ENCODE data around the gene PCDH9.

DNA sequence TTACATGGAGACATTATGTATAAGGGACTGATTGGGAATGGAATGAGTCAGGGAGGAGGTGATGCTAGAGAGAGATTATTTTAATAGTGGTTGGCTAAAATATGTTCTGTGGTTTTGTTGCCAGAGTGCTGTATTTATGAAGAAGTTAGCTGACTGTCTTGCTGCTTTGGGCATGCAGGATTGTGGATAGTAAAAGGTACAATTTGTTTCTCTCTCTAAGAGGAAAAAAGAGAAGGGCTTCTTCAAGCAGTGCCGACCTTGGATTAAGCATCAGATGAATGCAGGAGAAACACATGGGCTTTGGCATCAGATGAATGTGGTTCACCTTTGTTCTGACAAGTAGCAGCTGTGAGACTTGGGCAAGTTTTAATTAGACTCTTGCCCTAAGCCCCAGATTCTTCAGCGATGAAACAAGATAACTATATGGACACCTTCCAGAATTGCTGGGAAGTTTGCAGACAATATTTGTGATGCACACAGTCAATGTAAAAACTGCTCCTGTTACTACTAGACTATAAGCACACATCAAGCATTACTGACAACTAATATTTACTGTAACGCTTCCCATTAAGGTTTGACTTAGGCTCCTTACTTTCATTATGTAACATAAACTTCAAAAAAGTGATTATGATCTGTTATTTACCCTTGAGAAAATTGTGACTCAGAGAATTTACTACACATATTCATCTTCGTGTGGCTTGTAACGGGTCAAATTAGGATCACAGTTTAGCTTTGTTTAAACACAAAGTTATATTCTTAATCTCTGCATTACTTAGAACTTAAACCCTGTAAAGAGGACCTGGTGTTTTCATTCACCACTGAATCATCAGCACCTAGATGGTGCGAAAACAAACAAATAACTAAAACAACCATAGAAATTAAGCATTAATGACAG, 824.0 kb downstream of the PCDH9 start:
- TF ChIP-seq EZH2 (IDR thresholded peaks at IDR 0.05) (no peak), POLR2AphosphoS5 (IDR thresholded peaks at IDR 0.05; ENCODE audit: borderline replicate concordance, low read depth, low read length) (no peak), FOXP2 (optimal IDR thresholded peaks at IDR 0.05; ENCODE audit: control extremely low read depth, extremely low read length, insufficient read depth) (no peak)
